Neural cell (in vitro differentiated cells): ENCODE results near the gene LRRC3.

ENCODE experiments used
- EZH2 ChIP-seq: fragments of 200-600, 300-800 bp; shearing (Covaris generic), sonication (generic); IDR thresholded peaks from 2 replicates; pipeline ENCODE4 v1.6.1; 2014; ENCODE audit warnings: antibody characterized with exemption, low read length, borderline replicate concordance, mild to moderate bottlenecking; ENCODE audit not compliant: insufficient read depth, poor library complexity, severe bottlenecking
- POLR2AphosphoS5 ChIP-seq: IDR thresholded peaks from 2 replicates; pipeline ENCODE4 v1.6.1; 2012
- TF ChIP-seq, protein P1 (sequence below): fragments of 450-650 bp; IDR thresholded peaks from 2 replicates; pipeline ENCODE4 v1.5.1; 2014; ENCODE audit warnings: antibody characterized with exemption, mild to moderate bottlenecking, moderate library complexity; ENCODE audit not compliant: poor library complexity, severe bottlenecking

- TF ChIP-seq EZH2 (no peak), POLR2AphosphoS5 (no peak)
- TF ChIP-seq, protein P1, sequence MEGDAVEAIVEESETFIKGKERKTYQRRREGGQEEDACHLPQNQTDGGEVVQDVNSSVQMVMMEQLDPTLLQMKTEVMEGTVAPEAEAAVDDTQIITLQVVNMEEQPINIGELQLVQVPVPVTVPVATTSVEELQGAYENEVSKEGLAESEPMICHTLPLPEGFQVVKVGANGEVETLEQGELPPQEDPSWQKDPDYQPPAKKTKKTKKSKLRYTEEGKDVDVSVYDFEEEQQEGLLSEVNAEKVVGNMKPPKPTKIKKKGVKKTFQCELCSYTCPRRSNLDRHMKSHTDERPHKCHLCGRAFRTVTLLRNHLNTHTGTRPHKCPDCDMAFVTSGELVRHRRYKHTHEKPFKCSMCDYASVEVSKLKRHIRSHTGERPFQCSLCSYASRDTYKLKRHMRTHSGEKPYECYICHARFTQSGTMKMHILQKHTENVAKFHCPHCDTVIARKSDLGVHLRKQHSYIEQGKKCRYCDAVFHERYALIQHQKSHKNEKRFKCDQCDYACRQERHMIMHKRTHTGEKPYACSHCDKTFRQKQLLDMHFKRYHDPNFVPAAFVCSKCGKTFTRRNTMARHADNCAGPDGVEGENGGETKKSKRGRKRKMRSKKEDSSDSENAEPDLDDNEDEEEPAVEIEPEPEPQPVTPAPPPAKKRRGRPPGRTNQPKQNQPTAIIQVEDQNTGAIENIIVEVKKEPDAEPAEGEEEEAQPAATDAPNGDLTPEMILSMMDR: no peak
These were observed 28.3 kb downstream of the LRRC3 start for GRCh38 chr21:44483288-44484237.
